T-cell (primary cell): Measurements from ENCODE around the gene PTK6. TPM values are rescaled to one million over a fixed set of nuclear protein-coding genes. Genes with fewer than 3 reads are reported as not detected.

Experiments
- ATAC-seq, 4 experiments: fragments of 200-7000 bp in 3 of 4; fragments of 150-1000 bp in 1 of 4; cut with Tn5 transposase; replicated peaks in 1 of 4; 1 replicate in 3 of 4; 2 replicates in 1 of 4; pipeline ENCODE4 v1.10.0; 2021; ENCODE audit warnings: moderate library complexity in 3 of 4, mild to moderate bottlenecking in 2 of 4, moderate number of reproducible peaks in 1 of 4
- CTCF ChIA-PET, 2 donors: fragments of 300-600 bp; sonication (Branson Sonifier 250); formaldehyde crosslinking; loops; one replicate each; lab custom pipeline; 2022; ENCODE audit warnings: antibody characterized with exemption in 2 of 2; lab: Charles Lee
- POLR2A ChIA-PET, 2 donors: fragments of 300-600 bp; sonication (Branson Sonifier 250); formaldehyde crosslinking; loops; one replicate each; lab custom pipeline; 2022; ENCODE audit warnings: antibody characterized with exemption in 2 of 2; lab: Charles Lee
- DNase-seq, 35 experiments: peaks; one replicate each; pipeline versions ENCODE4 v3.0.0 to v3.0.0-alpha.2; 2013 to 2023
- H3K27ac ChIP-seq: one replicate; pipeline ENCODE4 v1.5.1; 2013; ENCODE audit warnings: low read length
- H3K27me3 ChIP-seq, 2 experiments: replicated peaks in 1 of 2; 1 replicate in 1 of 2; 2 replicates in 1 of 2; pipeline versions ENCODE4 v1.6.1 to v1.7.0; 2013; ENCODE audit warnings: low read length in 1 of 2, mixed read lengths in 1 of 2; ENCODE audit not compliant: control insufficient read depth in 2 of 2, insufficient read depth in 2 of 2; ENCODE audit errors: extremely low read depth in 1 of 2
- H3K36me3 ChIP-seq, 2 donors: 1 replicate in 1 of 2; 2 replicates in 1 of 2; pipeline versions ENCODE4 v1.6.1 to v1.7.0; 2013; ENCODE audit warnings: low read length in 1 of 2; ENCODE audit not compliant: control insufficient read depth in 2 of 2, insufficient read depth in 1 of 2; ENCODE audit errors: extremely low read depth in 1 of 2
- H3K4me1 ChIP-seq, 2 experiments: 1 replicate in 1 of 2; 2 replicates in 1 of 2; pipeline versions ENCODE4 v1.6.1 to v1.7.0; 2013; ENCODE audit warnings: low read length in 2 of 2, mixed read lengths in 1 of 2; ENCODE audit not compliant: insufficient read depth in 2 of 2, control insufficient read depth in 1 of 2; ENCODE audit errors: extremely low read depth in 1 of 2
- H3K4me3 ChIP-seq, 2 donors: 1 replicate in 1 of 2; 2 replicates in 1 of 2; pipeline versions ENCODE4 v1.5.1 to v1.7.0; 2013; ENCODE audit warnings: mild to moderate bottlenecking in 2 of 2, low read length in 1 of 2, moderate library complexity in 1 of 2; ENCODE audit not compliant: control insufficient read depth in 1 of 2; ENCODE audit errors: extremely low read depth in 1 of 2
- H3K9me3 ChIP-seq: 2 replicates; pipeline ENCODE4 v1.7.0; 2013
- H3K27ac Mint-ChIP-seq, 2 donors: one replicate each; pipeline ENCODE4 v1.8.0; 2020 to 2021; ENCODE audit warnings: mild to moderate bottlenecking in 2 of 2, mixed read lengths in 2 of 2
- H3K27me3 Mint-ChIP-seq, 2 donors: one replicate each; pipeline ENCODE4 v1.8.0; 2021 to 2022; ENCODE audit warnings: mixed read lengths in 2 of 2
- H3K36me3 Mint-ChIP-seq: one replicate; pipeline ENCODE4 v1.8.0; 2021; ENCODE audit warnings: mixed read lengths
- H3K4me1 Mint-ChIP-seq, 3 donors: one replicate each; pipeline ENCODE4 v1.8.0; 2020 to 2022; ENCODE audit warnings: mixed read lengths in 3 of 3, mild to moderate bottlenecking in 1 of 3
- H3K4me3 Mint-ChIP-seq, 3 donors: one replicate each; pipeline ENCODE4 v1.8.0; 2020 to 2022; ENCODE audit warnings: mild to moderate bottlenecking in 3 of 3, mixed read lengths in 3 of 3, moderate library complexity in 3 of 3
- H3K9me3 Mint-ChIP-seq, 3 donors: one replicate each; pipeline ENCODE4 v1.8.0; 2020 to 2022; ENCODE audit warnings: mixed read lengths in 3 of 3
- WGBS: methylation state at CpG from one replicate; pipeline ENCODE4 v1.1.5; 2013; ENCODE audit warnings: missing lambda C conversion rate; ENCODE audit not compliant: insufficient coverage; 5-methylcytosine and 5-hydroxymethylcytosine counted together
- total RNA-seq, 35 experiments: library from RNA in 6 of 35; stranded (reverse) in 6 of 35; fragments of 120-200 nt in 1 of 35; gene quantifications; one replicate each; pipeline versions ENCODE4 v1.2.1 to v1.2.4 and lab custom pipeline; 2013 to 2026

Gene PTK6
- total RNA-seq, 5 donors from 2014 or later (not counting 1 experiment from before 2014, with no cell fraction given): 0.15 to 0.47 (median 0.23) TPM

GRCh38 chr20:63522091-63522868, 14.9 kb downstream of the PTK6 start:
- Mint-ChIP-seq H3K9me3 (no peaks in the 10 kb centered on the region), H3K36me3 (peaks cover 9% of the 10 kb centered on the region), H3K4me1 (peaks cover 17 to 36% (median 20%) of the 10 kb centered on the region in 3 donors), H3K4me3 (peak overlapping the region; percentile 64 to 76 (median 70)), H3K27ac (peak overlapping the region; percentile 58 to 72), H3K27me3 (no peaks in the 10 kb centered on the region)
- no peaks in the 10 kb centered on the region for H3K9me3 ChIP-seq
- no peak overlapping the region for H3K27ac ChIP-seq
- H3K4me1 ChIP-seq: peaks cover 7 to 30% of the 10 kb centered on the region in 2 experiments
- CTCF ChIA-PET: interaction anchor here in 1 of 2 donors (0.6 kb wide), 1 partner anchor 325 kb away, joined by 3 read pairs; no protein-coding TSS in a partner anchor
- DNase-seq (no peak), ATAC-seq (no peak)
- 97% methylated on average over 12 of the region's 13 CpGs for whole genome bisulfite sequencing
- POLR2A ChIA-PET: interaction anchor here in 1 of 2 donors (0.6 to 0.7 kb wide), 2 partner anchors 314 to 417 kb away, joined by 3 to 4 read pairs; no protein-coding TSS in a partner anchor
- H3K27me3 ChIP-seq: peaks cover 0 to 19% of the 10 kb centered on the region in 2 experiments
- H3K4me3 ChIP-seq: peak overlapping the region; percentile 1 to 2
- peaks cover 8 to 13% of the 10 kb centered on the region in 2 donors for H3K36me3 ChIP-seq

GRCh38 chr20:63521602-63522001, 15.6 kb downstream of the PTK6 start:
- Histone ChIP-seq H3K4me1 (peaks cover 7 to 30% of the 10 kb centered on the region in 2 experiments), H3K27me3 (peaks cover 0 to 19% of the 10 kb centered on the region in 2 experiments), H3K36me3 (peaks cover 8 to 13% of the 10 kb centered on the region in 2 donors), H3K27ac (peak overlapping the region; percentile 61), H3K9me3 (no peaks in the 10 kb centered on the region), H3K4me3 (peak overlapping the region; percentile 69 to 76)
- DNase-seq (no peak), ATAC-seq (no peak)
- H3K4me1 Mint-ChIP-seq: peaks cover 17 to 34% (median 20%) of the 10 kb centered on the region in 3 donors
- H3K27ac Mint-ChIP-seq: peak overlapping the region in 1 of 2 donors; percentile 16
- H3K4me3 Mint-ChIP-seq: peak overlapping the region; percentile 75 to 78 (median 76)
- H3K36me3 Mint-ChIP-seq: peaks cover 9% of the 10 kb centered on the region
- WGBS: 67% methylated on average over 12 of the region's 23 CpGs
- H3K27me3 Mint-ChIP-seq: no peaks in the 10 kb centered on the region
- POLR2A ChIA-PET: interaction anchor here in 1 of 2 donors (0.7 kb wide), 1 partner anchor 418 kb away, joined by 4 read pairs; no protein-coding TSS in a partner anchor
- CTCF ChIA-PET: no interaction called here
- no peaks in the 10 kb centered on the region for H3K9me3 Mint-ChIP-seq

GRCh38 chr20:63520934-63521601, 16.1 kb downstream of the PTK6 start:
- H3K4me1 ChIP-seq: peaks cover 7 to 30% of the 10 kb centered on the region in 2 experiments
- peaks cover 8 to 13% of the 10 kb centered on the region in 2 donors for H3K36me3 ChIP-seq
- Mint-ChIP-seq H3K4me1 (peaks cover 17 to 34% (median 20%) of the 10 kb centered on the region in 3 donors), H3K36me3 (peaks cover 9% of the 10 kb centered on the region), H3K27me3 (no peaks in the 10 kb centered on the region), H3K4me3 (peak overlapping the region; percentile 75 to 78 (median 76)), H3K9me3 (no peaks in the 10 kb centered on the region), H3K27ac (peak overlapping the region in 1 of 2 donors; percentile 16)
- ATAC-seq (peak; percentile 56 to 68 (median 62)), DNase-seq (peak in 33 of 35 experiments; percentile 23 to 77 (median 51))
- under 1% methylated on average over 58 of the region's 68 CpGs for WGBS
- H3K9me3 ChIP-seq: no peaks in the 10 kb centered on the region
- H3K4me3 ChIP-seq: peak overlapping the region; percentile 69 to 76
- CTCF ChIA-PET: no interaction called here
- POLR2A ChIA-PET: interaction anchor here in 1 of 2 donors (0.7 kb wide), 1 partner anchor 418 kb away, joined by 4 read pairs; no protein-coding TSS in a partner anchor
- H3K27me3 ChIP-seq: peaks cover 0 to 19% of the 10 kb centered on the region in 2 experiments
- peak overlapping the region; percentile 61 for H3K27ac ChIP-seq

GRCh38 chr20:63520504-63520933, 16.7 kb downstream of the PTK6 start, which contains the start of gene PPDPF:
Gene PPDPF, plus strand, starts transcription at chr20:63520765. Its CDS starts 544 bp downstream, at chr20:63521309.
- ChIA-PET CTCF (interaction anchor here in 1 of 2 donors (0.6 to 0.7 kb wide), 3 partner anchors 24 to 551 kb away, joined by 3 to 5 read pairs (median 4); no protein-coding TSS in a partner anchor), POLR2A (interaction anchor here (0.6 kb wide), 4 partner anchors 10 to 559 kb away, joined by 3 to 6 read pairs (median 4); partner anchors contain the start of gene OPRL1 (in 1 of the 2))
- Mint-ChIP-seq H3K36me3 (peaks cover 9% of the 10 kb centered on the region), H3K4me3 (peak within 1 kb of the TSS; percentile 75 to 79 (median 76)), H3K4me1 (peaks cover 17 to 34% (median 20%) of the 10 kb centered on the region in 3 donors), H3K27ac (peak within 1 kb of the TSS; percentile 52 to 71), H3K27me3 (no peaks in the 10 kb centered on the region), H3K9me3 (no peaks in the 10 kb centered on the region)
- ATAC-seq (peak; percentile 82 to 90 (median 86)), DNase-seq (peak; percentile 65 to 94 (median 79))
- Histone ChIP-seq H3K36me3 (peaks cover 8 to 13% of the 10 kb centered on the region in 2 donors), H3K9me3 (no peaks in the 10 kb centered on the region), H3K27me3 (peaks cover 0 to 19% of the 10 kb centered on the region in 2 experiments), H3K4me1 (peaks cover 7 to 30% of the 10 kb centered on the region in 2 experiments), H3K4me3 (peak within 1 kb of the TSS; percentile 69 to 76), H3K27ac (peak within 1 kb of the TSS; percentile 61)
- under 1% methylated on average over 64 of the region's 64 CpGs for WGBS

- Mint-ChIP-seq H3K36me3 (peaks cover 9% of the 10 kb centered on the region), H3K27me3 (no peaks in the 10 kb centered on the region), H3K4me1 (peaks cover 17 to 34% (median 19%) of the 10 kb centered on the region in 3 donors), H3K27ac (peak overlapping the region; percentile 49 to 52), H3K9me3 (peaks cover 0 to 3% (median 0%) of the 10 kb centered on the region in 3 donors), H3K4me3 (peak overlapping the region; percentile 73 to 76 (median 75))
- Histone ChIP-seq H3K27me3 (peaks cover 0 to 19% of the 10 kb centered on the region in 2 experiments), H3K4me3 (peak overlapping the region; percentile 64 to 69), H3K27ac (no peak overlapping the region), H3K4me1 (peaks cover 7 to 30% of the 10 kb centered on the region in 2 experiments), H3K9me3 (no peaks in the 10 kb centered on the region), H3K36me3 (peaks cover 8 to 13% of the 10 kb centered on the region in 2 donors)
- ATAC-seq (peak; percentile 57 to 63 (median 62)), DNase-seq (peak in 28 of 35 experiments; percentile 22 to 75 (median 46))
- ChIA-PET CTCF (interaction anchor here in 1 of 2 donors (0.6 to 0.7 kb wide), 3 partner anchors 23 to 552 kb away, joined by 3 to 5 read pairs (median 4); no protein-coding TSS in a partner anchor), POLR2A (interaction anchor here (0.6 kb wide), 4 partner anchors 10 to 560 kb away, joined by 3 to 6 read pairs (median 4); partner anchors contain the start of gene OPRL1 (in 1 of the 2))
- WGBS: 3% methylated on average over 45 of the region's 72 CpGs
These were observed 17.3 kb downstream of the PTK6 start for GRCh38 chr20:63519668-63520503.
